Stimulated activated CD4-positive, alpha-beta T cell treated with anti-CD3 and anti-CD28 coated beads, Interleukin-2, amount 100 ng/mL, for 24 hours (primary cell): ENCODE results near the gene TNFRSF12A.
"Not testable (repeated sequence)": the region's sequence is repeated elsewhere in the genome, so short reads cannot be mapped to it uniquely, and the experiment has no call there.

Experiments used
- DNase-seq, 2 donors: peaks; one replicate each; pipeline ENCODE4 v3.0.0-alpha.2; 2020

The TNFRSF12A gene

DNA sequence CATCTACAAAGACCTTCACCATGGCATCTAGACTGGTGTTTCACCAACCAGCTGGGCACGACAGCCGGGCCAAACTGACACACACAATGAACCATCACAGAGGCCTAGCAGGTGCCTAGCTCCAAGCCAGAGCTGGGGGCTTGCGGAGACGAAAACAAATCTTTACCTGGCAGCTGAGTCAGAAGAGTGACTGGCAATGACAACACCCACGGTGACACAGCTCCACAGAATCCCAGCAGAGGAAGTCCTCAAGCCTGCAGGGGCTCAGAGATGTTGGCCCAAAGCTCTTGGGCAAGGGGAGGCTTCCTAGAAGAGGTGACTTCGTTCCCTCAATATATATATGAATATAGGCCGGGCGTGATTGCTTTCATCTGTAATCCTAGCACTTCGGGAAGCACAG lies 31.3 kb downstream of the TNFRSF12A start:
- no peak for DNase-seq

DNA sequence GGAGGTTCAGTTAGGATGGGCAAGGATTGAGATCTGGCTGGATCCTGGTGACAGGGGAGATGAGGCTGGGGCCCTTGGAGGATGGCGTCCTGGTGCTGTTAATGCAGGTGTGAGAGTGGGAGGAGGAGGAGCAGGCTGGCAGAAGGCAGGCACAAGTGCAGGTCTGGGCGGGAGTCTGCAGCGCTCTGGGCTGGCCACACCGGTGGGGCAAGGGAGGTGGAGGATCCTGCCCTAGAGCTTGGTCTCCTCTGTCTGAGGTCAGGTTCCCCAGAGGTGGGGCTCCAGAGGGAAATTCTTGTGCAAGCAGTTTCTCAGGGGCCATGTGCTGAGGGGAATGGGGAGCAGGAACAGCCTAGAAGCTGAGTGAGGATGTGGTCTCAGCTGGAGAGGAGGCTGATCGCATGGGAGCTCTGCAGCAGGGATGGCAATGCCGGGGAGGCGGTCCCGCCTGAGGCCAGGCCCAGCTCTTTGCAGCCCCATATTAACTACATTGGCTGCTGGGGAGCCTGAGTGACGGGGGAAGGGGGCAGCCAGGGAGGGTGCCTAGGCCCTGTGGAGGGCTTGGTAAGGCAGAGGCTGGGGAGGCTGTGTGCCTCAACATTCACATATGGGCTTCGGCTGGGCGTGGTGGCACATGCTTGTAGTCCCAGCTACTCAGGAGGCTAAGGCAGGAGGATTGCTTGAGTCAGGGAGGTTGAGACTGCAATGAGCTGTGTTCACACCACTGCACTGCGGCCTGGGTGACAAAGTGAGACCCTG lies 32.6 kb downstream of the TNFRSF12A start:
- DNase-seq = not testable (repeated sequence)

DNA sequence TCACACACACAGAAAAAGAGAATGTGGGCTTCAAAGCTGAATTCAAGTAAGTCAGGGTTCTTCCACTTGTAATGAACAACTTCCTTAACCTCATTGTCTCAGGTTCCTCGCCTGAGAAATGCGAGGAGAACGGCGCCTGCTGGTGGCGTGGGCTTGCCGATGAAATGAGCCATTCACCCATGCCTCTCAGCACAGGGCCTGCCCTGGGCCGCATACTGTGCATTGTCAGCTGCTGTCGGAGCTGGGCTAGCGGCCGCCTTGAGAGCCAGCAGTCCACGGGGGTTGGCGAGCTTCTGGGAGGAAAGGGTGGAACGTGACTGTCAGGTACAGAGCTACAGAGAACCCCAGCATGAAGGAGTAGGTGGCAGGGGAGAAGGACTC lies 33.2 kb downstream of the TNFRSF12A start:
- not testable (repeated sequence) for DNase-seq

DNA sequence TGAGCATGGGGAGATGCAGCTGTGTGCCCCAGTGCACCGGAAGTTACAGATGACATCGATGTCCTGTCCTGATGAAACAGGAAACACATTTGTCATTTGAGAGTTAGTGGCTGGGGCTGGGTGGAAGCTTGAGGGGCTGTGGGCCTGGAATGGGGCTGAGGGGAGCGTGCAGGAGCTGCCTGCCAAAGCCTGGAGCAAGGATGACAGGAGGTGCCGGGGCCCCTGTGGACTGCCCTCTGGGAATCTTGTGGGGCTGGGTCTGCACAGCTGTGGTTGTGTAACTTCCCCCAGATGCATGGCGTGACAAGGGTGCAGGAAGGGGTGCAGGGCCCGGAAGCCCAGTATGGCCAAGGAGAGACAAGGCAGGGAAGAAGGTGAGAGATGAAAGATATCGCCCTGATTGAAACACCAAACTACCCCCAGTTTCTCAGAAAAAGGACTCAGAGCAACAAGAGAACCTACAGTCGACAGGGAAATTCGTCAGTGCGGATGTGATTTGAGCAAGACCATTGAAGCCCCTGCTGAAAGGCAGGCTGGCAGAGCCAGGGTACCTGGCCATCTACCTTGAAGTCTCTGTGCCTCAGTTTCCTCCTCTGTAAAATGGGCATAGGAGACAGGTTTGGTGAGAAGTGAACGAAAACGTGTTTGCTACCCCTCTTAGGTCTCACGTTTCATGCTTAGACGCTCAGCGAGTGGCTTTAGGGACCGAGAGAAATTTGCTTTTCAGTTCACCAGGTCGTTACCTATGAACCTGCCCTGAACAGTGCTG lies 35.0 kb downstream of the TNFRSF12A start:
- no peak for DNase-seq

DNA sequence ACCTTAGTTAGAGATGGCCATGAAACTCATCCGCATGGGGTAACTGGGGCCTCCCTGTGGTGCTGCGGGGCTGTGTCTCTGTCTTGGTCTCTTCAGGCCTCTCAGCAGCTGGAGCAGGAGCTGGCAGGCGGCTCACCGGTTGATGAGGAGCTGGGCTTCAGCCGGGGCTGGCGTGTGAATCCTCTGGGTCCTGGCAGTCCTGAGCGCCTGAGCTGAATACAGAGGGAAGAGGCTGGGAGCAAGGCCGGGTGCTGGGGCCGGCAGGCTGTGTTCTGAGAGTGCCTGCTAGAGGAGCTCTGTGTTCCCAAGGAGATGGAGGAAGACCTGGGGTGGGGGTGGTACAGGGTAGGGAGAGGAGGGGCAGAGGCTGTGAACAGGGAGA lies 35.6 kb downstream of the TNFRSF12A start:
- not testable (repeated sequence) for DNase-seq

DNA sequence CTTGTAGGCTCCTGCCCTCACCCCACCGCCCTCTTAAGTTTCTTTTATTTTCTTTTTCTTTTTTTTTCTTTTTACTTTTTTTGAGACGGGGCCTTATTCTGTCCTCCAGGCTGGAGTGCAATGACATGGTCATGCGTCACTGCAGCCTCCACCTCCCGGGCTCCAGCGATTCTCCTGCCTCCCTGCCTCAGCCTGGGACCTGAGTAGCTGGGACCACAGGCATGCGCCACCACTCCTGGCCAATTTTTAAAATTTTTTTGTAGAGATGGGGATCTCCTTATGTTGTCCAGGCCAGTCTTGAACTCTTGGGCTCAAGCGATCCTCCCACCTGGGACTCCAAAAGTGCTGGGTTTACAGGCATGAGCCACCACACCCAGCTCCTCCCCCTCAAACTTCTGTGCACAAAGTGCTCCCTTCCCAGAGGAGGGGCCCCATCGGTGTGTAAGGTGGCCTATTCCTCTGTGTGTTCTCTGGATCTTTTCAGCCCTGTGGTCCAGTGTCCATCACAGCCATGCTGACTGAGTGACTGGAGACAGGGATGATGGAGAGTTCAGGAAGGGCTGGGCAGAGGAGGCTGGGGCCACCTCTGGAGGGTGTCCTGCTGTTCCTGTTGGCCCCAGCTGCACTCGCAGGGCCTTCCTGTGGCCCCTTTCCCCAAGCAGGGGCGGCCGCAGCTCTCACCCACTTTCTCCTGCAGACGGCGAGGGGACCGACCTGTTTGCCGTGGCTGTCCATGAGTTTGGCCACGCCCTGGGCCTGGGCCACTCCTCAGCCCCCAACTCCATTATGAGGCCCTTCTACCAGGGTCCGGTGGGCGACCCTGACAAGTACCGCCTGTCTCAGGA lies 36.4 kb downstream of the TNFRSF12A start:
- no peak for DNase-seq

DNA sequence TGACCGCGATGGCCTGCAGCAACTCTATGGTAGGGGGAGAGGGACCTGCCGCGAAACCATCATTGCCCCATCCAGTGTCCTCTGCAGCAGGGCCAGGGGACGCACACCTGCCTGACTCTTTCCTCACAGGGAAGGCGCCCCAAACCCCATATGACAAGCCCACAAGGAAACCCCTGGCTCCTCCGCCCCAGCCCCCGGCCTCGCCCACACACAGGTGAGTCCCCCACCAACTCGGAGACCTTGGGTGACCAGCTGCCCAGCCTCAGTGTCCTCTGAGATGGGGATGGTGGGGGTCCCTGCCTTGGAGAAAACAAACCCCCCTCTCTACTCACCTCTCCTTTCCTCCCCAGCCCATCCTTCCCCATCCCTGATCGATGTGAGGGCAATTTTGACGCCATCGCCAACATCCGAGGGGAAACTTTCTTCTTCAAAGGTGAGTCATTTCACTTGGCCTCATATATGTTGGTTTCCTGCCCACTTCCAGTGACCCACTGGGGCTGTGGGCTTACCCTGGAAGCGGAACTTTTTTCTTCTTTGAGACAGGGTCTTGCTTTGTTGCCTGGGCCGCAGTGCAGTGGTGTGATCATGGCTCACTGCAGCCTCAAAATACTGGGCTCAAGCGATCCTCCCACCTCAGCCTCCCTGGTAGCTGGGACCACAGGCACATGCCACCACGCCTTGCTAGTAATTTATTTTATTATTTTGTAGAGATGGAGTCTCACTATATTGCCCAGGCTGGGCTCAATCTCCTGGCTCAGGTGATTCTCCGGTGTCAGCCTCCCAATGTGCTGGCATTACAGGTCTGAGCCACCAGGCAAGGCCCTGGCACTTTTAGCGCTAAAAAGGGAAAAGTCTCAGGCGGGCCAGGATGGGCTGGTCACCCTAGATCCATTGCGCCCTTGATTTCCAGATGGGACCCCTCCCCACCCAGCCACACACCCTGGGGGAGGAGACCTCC lies 37.3 kb downstream of the TNFRSF12A start:
- DNase-seq = no peak

DNA sequence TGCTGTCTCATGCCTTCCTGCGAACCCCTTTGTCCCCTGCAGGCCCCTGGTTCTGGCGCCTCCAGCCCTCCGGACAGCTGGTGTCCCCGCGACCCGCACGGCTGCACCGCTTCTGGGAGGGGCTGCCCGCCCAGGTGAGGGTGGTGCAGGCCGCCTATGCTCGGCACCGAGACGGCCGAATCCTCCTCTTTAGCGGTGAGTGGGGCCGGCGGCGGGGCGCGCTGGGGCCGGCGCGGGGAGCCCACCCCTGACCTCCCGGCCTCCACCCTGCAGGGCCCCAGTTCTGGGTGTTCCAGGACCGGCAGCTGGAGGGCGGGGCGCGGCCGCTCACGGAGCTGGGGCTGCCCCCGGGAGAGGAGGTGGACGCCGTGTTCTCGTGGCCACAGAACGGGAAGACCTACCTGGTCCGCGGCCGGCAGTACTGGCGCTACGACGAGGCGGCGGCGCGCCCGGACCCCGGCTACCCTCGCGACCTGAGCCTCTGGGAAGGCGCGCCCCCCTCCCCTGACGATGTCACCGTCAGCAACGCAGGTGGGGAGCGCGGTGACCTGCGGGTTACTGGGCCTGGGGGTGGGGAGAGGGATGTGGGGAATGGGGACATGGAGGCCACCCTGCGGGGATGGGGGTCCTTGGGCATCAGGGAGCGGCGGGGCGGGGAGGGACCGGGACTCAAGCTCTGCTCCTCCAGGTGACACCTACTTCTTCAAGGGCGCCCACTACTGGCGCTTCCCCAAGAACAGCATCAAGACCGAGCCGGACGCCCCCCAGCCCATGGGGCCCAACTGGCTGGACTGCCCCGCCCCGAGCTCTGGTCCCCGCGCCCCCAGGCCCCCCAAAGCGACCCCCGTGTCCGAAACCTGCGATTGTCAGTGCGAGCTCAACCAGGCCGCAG lies 38.2 kb downstream of the TNFRSF12A start:
- peak; percentile 60 to 61 for DNase-seq

DNA sequence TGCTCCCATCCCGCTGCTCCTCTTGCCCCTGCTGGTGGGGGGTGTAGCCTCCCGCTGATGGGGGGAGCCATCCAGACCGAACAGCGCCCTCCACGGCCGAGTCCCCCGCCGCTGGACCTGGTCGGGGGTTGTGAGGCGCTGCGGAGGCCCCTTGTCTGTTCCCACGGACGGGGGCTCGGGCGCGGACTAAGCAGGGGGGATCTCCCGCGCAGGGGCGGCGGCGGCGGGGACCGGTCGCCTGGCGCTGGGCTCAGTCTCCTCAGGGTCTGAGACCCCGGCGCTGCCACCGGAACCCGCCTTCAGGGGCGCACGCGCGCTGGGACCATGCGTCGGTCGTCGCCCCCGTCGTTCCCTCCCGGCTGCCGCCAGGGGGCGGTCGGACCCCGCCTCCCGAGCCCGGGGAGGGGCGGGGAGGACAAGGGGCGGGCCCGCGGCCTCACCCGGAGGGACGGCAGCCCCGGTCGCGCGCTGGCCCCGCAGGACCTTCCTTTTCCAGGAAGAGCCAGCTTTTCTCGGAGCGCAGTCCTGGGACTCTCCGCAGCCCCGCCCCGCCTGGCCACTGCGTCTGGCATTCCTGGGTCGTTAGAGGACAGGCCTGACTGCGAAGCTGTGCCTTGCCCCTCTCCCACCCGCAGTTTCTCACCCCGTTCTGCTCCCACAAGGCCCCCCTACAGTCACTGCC lies 39.0 kb downstream of the TNFRSF12A start:
- peak; percentile 88 to 91 for DNase-seq

DNA sequence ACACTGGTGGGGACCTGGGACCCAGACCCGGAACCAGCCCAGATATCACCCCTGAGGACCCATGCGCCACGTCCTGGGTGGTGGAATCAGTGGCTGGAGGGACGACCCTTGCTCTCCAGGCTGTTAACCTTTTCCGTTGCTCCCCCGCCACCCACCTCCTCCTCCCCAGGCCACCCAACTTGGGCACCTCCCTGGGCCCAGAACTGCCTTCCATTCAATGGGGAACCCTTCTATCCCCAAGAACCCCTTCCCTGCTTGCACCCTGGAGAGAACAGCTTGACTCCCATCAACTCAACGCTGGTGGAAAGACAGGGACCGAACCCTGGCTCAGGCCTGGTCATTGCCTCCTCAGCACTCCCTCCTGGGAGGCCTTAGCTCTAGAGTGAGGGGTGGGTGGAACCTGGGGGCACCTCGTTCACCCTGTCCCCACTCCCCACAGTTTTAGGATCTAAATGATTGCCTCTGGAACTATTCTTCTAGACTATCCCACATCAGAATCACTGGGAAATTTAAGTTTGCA lies 39.6 kb downstream of the TNFRSF12A start:
- DNase-seq = no peak

DNA sequence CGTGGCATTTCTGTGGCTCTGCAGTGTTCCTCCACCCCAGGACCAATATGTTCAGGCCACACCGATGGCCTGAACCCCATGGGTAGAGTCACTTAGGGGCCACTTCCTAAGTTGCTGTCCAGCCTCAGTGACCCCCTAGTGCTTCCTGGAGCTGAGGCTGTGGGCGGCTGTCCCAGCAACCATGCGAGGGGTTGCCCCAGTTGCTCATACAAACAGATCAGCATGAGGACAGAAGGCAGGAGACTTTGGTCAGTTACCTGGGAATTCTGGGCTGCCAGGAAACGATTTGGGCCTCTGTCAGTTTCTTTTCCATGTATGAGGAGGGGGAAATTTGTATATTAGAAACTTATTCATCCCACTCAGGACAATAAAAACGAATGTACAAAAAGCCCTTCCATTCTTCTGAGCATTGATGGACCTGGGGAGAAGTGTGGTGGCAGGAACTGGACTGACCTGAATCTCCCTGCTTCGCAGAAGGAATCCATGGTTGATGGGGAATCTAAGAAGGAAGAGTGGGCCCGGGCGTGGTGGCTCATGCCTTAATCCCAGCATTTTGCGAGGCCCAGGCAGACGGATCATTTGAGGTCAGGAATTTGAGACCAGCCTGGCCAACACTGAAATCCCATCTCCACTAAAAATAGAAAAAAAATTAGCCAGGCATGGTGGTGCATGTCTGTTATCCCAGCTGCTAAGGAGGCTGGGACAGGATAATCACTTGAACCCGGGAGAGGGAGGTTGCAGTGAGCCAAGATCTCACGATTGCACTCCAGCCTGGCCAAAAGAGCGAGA lies 40.4 kb downstream of the TNFRSF12A start:
- DNase-seq = no peak

DNA sequence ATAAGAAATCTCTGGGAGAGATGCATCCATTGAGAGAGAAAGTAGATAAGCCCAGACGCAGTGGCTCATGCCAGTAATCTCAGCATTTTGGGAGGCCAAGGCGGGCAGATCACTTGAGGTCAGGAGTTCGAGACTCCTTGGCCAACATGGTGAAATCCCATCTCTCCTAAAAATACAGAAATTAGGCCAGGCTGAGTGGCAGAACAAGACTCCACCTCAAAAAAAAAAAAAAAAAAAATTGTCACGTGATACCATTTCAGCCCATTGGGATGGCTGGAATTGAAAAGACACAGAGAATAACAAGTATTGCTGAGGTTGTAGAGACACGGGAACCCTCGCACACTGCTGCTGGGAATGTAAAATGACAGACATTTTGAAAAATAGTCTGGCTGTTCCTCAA lies 42.4 kb downstream of the TNFRSF12A start:
- no peak for DNase-seq

DNA sequence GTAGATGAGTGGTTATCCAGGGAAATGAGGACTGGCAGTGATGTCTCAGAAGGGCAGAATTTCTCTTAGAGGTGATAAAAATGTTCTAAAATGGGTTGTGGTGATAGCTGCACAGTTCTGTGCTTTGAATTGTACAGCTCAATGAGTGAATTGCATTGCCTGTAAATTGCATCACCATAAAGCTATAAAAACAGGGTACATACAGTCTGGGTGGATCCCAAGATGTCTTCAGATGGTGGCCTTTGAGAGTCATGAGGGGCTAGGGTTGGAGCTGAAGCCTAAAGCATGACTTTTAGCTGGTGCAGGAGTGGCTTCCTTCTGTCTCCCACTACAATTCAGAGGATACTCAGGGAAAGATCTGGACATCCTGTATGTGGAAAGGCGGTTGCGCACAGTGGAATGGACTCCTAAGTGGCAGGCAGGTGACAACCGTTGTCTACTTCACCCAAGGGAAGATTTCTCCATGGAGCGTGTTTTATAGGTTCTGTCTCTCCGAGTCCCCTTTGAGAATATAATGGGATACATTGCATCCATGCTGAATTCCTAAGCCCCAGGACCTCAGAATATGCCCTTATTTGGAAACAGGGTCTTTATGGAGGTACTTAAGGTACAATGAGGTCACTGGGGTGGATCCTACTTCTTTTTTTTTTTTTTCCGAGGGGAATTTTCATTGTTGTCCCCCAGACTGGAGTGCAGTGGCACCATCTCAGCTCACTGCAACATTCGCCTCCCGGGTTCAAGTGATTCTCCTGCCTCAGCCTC lies 43.6 kb downstream of the TNFRSF12A start:
- no peak for DNase-seq

DNA sequence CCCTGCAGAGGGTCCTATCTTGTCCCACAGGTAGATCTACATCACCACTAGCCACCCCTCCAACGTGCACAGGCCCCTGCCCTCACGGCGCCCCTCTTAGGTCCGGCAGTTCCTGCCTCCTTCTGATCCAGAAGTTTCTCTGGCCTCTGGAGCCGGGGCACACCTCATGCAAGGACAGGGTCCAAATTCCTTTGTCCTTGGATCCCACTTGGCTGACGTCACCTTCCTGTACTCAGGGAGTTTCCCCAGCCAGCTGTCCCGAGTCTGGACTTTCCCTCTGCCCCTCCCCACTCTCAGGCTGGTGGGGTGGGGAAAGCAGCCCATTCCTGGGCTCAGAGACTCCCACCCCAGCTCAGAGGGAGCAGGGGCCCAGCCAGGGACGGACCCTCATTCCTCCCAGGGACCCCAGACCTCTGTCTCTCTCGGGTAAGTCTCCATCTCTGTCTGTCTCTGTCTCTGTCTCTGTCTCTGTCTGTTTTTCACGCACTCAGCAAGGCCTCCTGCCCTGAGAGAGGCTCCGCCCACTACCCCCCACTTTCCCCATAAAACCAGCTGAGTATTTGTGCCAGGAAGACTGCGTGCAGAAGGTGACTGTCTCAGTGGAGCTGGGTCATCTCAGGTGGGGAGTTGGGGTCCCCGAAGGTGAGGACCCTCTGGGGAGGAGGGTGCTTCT lies 45.0 kb downstream of the TNFRSF12A start, which contains the start of gene IL32:
IL32 (plus strand) TSS at position 572 of the 673 bp plus-strand sequence. CDS start 172 bp downstream, outside the sequence.
- DNase-seq = peak; percentile 77 to 81

DNA sequence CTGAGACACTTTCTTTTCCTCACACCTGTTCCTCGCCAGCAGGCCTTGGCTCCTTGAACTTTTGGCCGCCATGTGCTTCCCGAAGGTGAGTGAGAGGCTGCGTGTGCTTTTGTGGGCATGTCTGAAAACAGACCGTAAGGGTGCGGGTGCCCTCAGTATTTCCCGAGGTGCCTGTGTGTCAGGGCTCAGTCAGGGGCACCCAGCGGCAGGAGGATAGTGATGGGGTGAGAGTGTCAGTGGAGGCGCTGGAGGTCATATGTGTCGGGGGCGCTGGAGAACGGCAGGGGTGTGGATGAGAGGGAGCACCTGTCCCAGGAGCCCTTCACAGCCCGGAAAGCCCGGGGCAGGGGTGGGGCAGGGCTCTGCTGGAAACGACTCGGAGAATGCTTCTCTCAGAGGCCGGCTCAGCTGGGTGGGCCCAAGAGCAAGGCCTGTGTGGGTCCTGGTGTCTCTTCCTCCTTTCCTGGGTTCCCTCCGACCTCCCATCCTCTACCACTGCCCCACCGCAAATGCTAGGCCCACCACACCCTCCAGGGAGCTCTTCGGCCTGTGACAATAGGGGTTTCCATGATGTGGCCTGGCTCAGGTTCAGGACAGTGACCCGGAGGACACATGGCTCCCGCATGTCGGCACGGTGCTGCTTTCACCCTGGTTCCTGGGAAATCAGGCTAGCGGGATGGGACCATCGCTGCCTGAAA lies 45.7 kb downstream of the TNFRSF12A start:
- peak in 1 of 2 donors; percentile 42 for DNase-seq

DNA sequence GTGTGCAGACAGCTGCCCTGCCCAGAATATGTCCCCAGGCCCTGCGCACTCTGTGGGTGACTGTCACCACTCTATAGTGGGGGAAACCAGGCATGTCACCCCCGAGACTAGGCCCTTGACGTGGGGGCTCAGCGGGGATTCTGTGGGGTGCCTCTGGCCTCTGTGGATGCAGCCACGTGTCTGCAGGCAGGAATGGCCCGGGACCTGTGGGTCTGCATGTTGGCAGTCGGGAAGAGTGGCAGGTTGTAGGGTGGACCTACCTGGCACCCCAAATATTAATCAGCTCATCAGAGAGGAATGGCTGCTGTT lies 46.2 kb downstream of the TNFRSF12A start:
- DNase-seq = no peak

DNA sequence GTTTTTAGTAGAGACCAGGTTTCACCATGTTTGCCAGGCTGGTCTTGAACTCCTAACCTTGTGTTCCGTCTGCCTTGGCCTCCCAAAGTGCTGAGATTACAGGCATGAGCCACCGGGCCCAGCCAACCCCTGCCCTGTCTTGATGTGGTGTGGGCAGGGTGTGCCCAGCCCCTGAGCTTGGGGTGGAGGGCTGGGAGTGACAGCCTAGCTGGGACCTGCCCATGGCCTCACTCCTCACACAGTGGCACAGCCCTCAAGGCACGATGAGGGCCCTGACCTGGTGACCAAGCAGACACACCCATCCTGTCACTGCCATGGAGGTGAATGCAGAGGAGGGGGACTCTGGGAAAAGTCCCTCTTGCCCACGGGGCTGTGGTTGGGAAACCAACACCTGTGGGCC lies 48.3 kb downstream of the TNFRSF12A start:
- DNase-seq = no peak
